ENCODE results near the gene GSTM4. TPM values are rescaled to one million over a fixed set of nuclear protein-coding genes. Genes with fewer than 3 reads are reported as not detected.

The GSTM4 gene
- total and polyA plus RNA-seq, 2 experiments from 2014 or later, result 53.5 to 134 TPM

- Histone ChIP-seq H3K36me3 (peaks cover 11% of the 10 kb centered on the region), H3K27me3 (no peaks in the 10 kb centered on the region), H3K27ac (no peak overlapping the region), H3K9me3 (ENCODE audit: low read depth) (no peaks in the 10 kb centered on the region), H3K4me1 (ENCODE audit: low read depth) (peaks cover 8% of the 10 kb centered on the region), H3K4me3 (no peak overlapping the region)
- no peak for TF ChIP-seq CTCF (IDR thresholded peaks at IDR 0.05; ENCODE audit: low read depth, low read length)
- no peak for DNase-seq (ENCODE audit: low read depth in 1 of 2, low spot score in 1 of 2)
Observed at GRCh38 chr1:109631513-109632505, 24.1 kb upstream of the GSTM4 start.

- Histone ChIP-seq H3K9me3 (ENCODE audit: low read depth) (no peaks in the 10 kb centered on the region), H3K36me3 (peaks cover 11% of the 10 kb centered on the region), H3K4me1 (ENCODE audit: low read depth) (peaks cover 8% of the 10 kb centered on the region), H3K4me3 (no peak overlapping the region), H3K27ac (no peak overlapping the region), H3K27me3 (no peaks in the 10 kb centered on the region)
- no peak for TF ChIP-seq CTCF (IDR thresholded peaks at IDR 0.05; ENCODE audit: low read depth, low read length)
- DNase-seq (ENCODE audit: low read depth in 1 of 2, low spot score in 1 of 2), result no peak
Observed at GRCh38 chr1:109632671-109633346, 23.1 kb upstream of the GSTM4 start.

- no peak for TF ChIP-seq CTCF (IDR thresholded peaks at IDR 0.05; ENCODE audit: low read depth, low read length)
- Histone ChIP-seq H3K9me3 (ENCODE audit: low read depth) (no peaks in the 10 kb centered on the region), H3K4me1 (ENCODE audit: low read depth) (peaks cover 8% of the 10 kb centered on the region), H3K36me3 (peaks cover 10% of the 10 kb centered on the region), H3K4me3 (no peak overlapping the region), H3K27ac (no peak overlapping the region), H3K27me3 (no peaks in the 10 kb centered on the region)
- DNase-seq (ENCODE audit: low read depth in 1 of 2, low spot score in 1 of 2), result no peak
Observed at GRCh38 chr1:109634292-109634691, 21.6 kb upstream of the GSTM4 start.

GRCh38 chr1:109634771-109635750, 20.8 kb upstream of the GSTM4 start:
- no peak overlapping the region for H3K4me3 ChIP-seq
- no peaks in the 10 kb centered on the region for H3K9me3 ChIP-seq (ENCODE audit: low read depth)
- H3K4me1 ChIP-seq (ENCODE audit: low read depth), result peaks cover 8% of the 10 kb centered on the region
- H3K27me3 ChIP-seq, result no peaks in the 10 kb centered on the region
- no peak for DNase-seq (ENCODE audit: low read depth in 1 of 2, low spot score in 1 of 2)
- H3K27ac ChIP-seq, result no peak overlapping the region
- H3K36me3 ChIP-seq, result peaks cover 5% of the 10 kb centered on the region
- TF ChIP-seq CTCF (IDR thresholded peaks at IDR 0.05; ENCODE audit: low read depth, low read length), result no peak

GRCh38 chr1:109635862-109636200, 20.1 kb upstream of the GSTM4 start:
- Histone ChIP-seq H3K36me3 (peaks cover 5% of the 10 kb centered on the region), H3K27me3 (no peaks in the 10 kb centered on the region), H3K9me3 (ENCODE audit: low read depth) (no peaks in the 10 kb centered on the region), H3K4me1 (ENCODE audit: low read depth) (peaks cover 8% of the 10 kb centered on the region), H3K27ac (no peak overlapping the region), H3K4me3 (no peak overlapping the region)
- TF ChIP-seq CTCF (IDR thresholded peaks at IDR 0.05; ENCODE audit: low read depth, low read length), result no peak
- DNase-seq (ENCODE audit: low read depth in 1 of 2, low spot score in 1 of 2), result no peak

Data from cardiac muscle cell (in vitro differentiated cells and primary cell).